ENCODE measurements around the gene TTLL8. TPM values are rescaled to one million over a fixed set of nuclear protein-coding genes. Genes with fewer than 3 reads are reported as not detected.

Gene TTLL8
- total RNA-seq, 2 experiments from 2014 or later: 0.06 to 0.72 TPM

DNA sequence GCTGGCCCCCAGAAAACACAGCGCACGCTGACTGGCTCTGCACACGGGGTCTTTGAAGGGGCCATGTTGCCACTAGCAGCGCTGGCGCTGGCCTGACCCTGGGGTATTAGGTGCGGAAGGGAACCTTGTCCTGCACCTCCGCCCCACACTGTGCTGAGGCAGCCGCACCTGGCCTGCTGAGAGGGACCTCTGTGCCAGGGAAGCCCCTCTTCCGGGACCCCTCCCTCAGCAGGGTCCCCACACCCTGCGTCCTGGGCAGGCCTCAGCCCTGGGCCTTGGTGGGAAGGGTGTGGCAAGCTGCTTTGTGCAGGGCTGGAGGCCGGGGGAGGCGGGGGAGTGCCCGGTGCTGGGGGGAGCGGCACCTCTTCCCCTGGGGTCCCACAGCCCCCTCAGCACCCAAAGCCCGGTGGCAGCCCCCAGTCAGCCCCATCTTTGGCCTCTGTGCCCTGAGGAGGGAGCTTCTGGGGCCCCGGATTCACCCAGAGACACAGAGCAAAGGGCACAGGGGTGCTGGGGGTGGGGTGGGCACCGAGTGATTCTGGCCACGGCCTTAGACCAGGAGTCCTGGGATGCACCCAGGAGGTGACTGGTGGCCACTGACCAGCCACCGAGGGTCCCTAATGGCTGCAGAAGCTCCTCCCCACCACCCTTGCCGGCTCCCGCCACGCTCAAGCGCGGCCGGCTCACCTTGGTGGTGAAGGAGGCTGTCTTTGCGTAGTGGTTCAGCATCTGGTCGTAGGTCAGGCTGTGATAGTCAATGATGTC lies 11.4 kb downstream of the TTLL8 start:
- Histone ChIP-seq H3K4me2 (ENCODE audit: low read length) (no peak overlapping the region), H3K79me2 (ENCODE audit: insufficient read depth, low read depth, low read length) (no peaks in the 10 kb centered on the region), H3K4me1 (ENCODE audit: insufficient read depth, low read length, poor library complexity, severe bottlenecking) (no peaks in the 10 kb centered on the region), H4K20me1 (ENCODE audit: insufficient read depth, low read length) (no peaks in the 10 kb centered on the region), H3K36me3 (ENCODE audit: insufficient read depth, low read length) (no peaks in the 10 kb centered on the region), H3K9me2 (ENCODE audit: insufficient read depth, low read length) (no peaks in the 10 kb centered on the region), H3K27ac (ENCODE audit: low read depth, low read length, poor library complexity, severe bottlenecking) (no peak overlapping the region), H3K4me3 (ENCODE audit: low read depth, low read length, poor library complexity, severe bottlenecking) (no peak overlapping the region), H2AFZ (ENCODE audit: low read length) (no peak overlapping the region), H3K9me3 (ENCODE audit: low read length) (no peaks in the 10 kb centered on the region)
- TF ChIP-seq, protein P1, sequence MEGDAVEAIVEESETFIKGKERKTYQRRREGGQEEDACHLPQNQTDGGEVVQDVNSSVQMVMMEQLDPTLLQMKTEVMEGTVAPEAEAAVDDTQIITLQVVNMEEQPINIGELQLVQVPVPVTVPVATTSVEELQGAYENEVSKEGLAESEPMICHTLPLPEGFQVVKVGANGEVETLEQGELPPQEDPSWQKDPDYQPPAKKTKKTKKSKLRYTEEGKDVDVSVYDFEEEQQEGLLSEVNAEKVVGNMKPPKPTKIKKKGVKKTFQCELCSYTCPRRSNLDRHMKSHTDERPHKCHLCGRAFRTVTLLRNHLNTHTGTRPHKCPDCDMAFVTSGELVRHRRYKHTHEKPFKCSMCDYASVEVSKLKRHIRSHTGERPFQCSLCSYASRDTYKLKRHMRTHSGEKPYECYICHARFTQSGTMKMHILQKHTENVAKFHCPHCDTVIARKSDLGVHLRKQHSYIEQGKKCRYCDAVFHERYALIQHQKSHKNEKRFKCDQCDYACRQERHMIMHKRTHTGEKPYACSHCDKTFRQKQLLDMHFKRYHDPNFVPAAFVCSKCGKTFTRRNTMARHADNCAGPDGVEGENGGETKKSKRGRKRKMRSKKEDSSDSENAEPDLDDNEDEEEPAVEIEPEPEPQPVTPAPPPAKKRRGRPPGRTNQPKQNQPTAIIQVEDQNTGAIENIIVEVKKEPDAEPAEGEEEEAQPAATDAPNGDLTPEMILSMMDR (conservative IDR thresholded peaks at IDR 0.05; ENCODE audit: low read length): no peak
- no peak for TF ChIP-seq EZH2phosphoT487 (IDR thresholded peaks at IDR 0.05; ENCODE audit: borderline replicate concordance, low read depth, low read length)
- CTCF ChIA-PET (ENCODE audit: unreplicated experiment): no interaction called here
- DNase-seq (ENCODE audit: low spot score): no peak
- no TSS peak for BruUV-seq (replicated peaks)
- intact Hi-C loops (cut with micrococcal nuclease; ENCODE audit: unreplicated experiment): no loop called here
- POLR2A ChIA-PET: no interaction called here

DNA sequence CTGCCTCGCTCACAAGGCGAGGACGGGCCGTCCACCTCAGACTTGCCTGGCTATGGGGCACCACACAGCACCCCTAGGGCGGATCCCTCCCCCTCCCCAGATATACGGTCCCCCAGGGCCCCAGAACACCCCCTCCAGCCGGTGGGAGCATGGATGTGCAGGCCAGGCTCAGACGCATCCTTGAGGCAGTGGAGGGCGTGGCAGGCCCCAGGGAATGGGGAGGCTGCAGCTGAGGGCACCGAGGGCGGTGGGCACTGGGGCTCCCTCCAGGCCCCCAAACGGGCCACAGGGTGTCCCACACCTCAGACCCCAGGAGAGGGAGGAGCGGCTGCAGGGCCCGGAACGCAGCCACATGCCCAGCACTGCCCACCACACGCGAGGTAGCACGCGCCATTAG lies 12.1 kb downstream of the TTLL8 start:
- intact Hi-C loops (cut with micrococcal nuclease; ENCODE audit: unreplicated experiment): no loop called here
- Histone ChIP-seq H4K20me1 (ENCODE audit: insufficient read depth, low read length) (no peaks in the 10 kb centered on the region), H3K4me2 (ENCODE audit: low read length) (no peak overlapping the region), H3K9me3 (ENCODE audit: low read length) (no peaks in the 10 kb centered on the region), H2AFZ (ENCODE audit: low read length) (no peak overlapping the region), H3K27ac (ENCODE audit: low read depth, low read length, poor library complexity, severe bottlenecking) (no peak overlapping the region), H3K9me2 (ENCODE audit: insufficient read depth, low read length) (no peaks in the 10 kb centered on the region), H3K4me1 (ENCODE audit: insufficient read depth, low read length, poor library complexity, severe bottlenecking) (no peaks in the 10 kb centered on the region), H3K79me2 (ENCODE audit: insufficient read depth, low read depth, low read length) (no peaks in the 10 kb centered on the region), H3K36me3 (ENCODE audit: insufficient read depth, low read length) (no peaks in the 10 kb centered on the region), H3K4me3 (ENCODE audit: low read depth, low read length, poor library complexity, severe bottlenecking) (no peak overlapping the region)
- ChIA-PET POLR2A (interaction anchor here (0.6 kb wide), 1 partner anchor 177 kb away, joined by 3 read pairs; no protein-coding TSS in a partner anchor), CTCF (ENCODE audit: unreplicated experiment) (no interaction called here)
- no peak for DNase-seq (ENCODE audit: low spot score)
- no TSS peak for BruUV-seq (replicated peaks)
- TF ChIP-seq EZH2phosphoT487 (IDR thresholded peaks at IDR 0.05; ENCODE audit: borderline replicate concordance, low read depth, low read length): no peak
- TF ChIP-seq, protein P1 (conservative IDR thresholded peaks at IDR 0.05; ENCODE audit: low read length): no peak
